Neural cell (in vitro differentiated cells): ENCODE measurements around the gene KIRREL3. TPM values are rescaled to one million over a fixed set of nuclear protein-coding genes. Genes with fewer than 3 reads are reported as not detected.

ENCODE experiments used
- H2AFZ ChIP-seq: fragments of 200-600, 300-800 bp; sonication (generic), shearing (Covaris generic); 2 replicates; pipeline ENCODE4 v1.6.0; 2014; ENCODE audit warnings: low read depth, mild to moderate bottlenecking, antibody characterized with exemption, low read length, moderate library complexity
- H3F3A ChIP-seq: fragments of 200-600 bp; shearing (Covaris generic); 2 replicates; pipeline ENCODE4 v1.6.1; 2016; ENCODE audit warnings: mild to moderate bottlenecking, moderate library complexity, mixed read lengths, antibody characterized with exemption, low read length; ENCODE audit not compliant: insufficient read depth, poor library complexity, severe bottlenecking
- H3K27ac ChIP-seq: fragments of 200-600, 300-800 bp; sonication (generic), shearing (Covaris generic); 2 replicates; pipeline ENCODE4 v1.5.1; 2014; ENCODE audit warnings: mild to moderate bottlenecking, low read length, moderate library complexity
- H3K27me3 ChIP-seq: fragments of 300-800, 200-600 bp; sonication (generic), shearing (Covaris generic); 2 replicates; pipeline ENCODE4 v1.6.0; 2014; ENCODE audit warnings: mild to moderate bottlenecking, low read depth, low read length, moderate library complexity; ENCODE audit not compliant: insufficient read depth
- H3K36me3 ChIP-seq: fragments of 300-800, 200-600 bp; sonication (generic), shearing (Covaris generic); 2 replicates; pipeline ENCODE4 v1.5.1; 2014; ENCODE audit warnings: mild to moderate bottlenecking, antibody characterized with exemption, low read length, moderate library complexity; ENCODE audit not compliant: insufficient read depth
- H3K4me2 ChIP-seq: fragments of 300-800, 200-600 bp; sonication (generic), shearing (Covaris generic); 2 replicates; pipeline ENCODE4 v1.6.0; 2014; ENCODE audit warnings: mild to moderate bottlenecking, low read length
- H3K4me3 ChIP-seq: fragments of 300-800, 200-600 bp; sonication (generic), shearing (Covaris generic); 2 replicates; pipeline ENCODE4 v1.5.1; 2014; ENCODE audit warnings: mild to moderate bottlenecking, low read length, moderate library complexity
- H3K79me2 ChIP-seq: fragments of 200-600 bp; shearing (Covaris generic); replicated peaks from 2 replicates; pipeline ENCODE4 v1.6.0; 2014; ENCODE audit warnings: mild to moderate bottlenecking, low read length, moderate library complexity; ENCODE audit not compliant: insufficient read depth
- H3K9ac ChIP-seq: fragments of 300-800, 200-600 bp; sonication (generic), shearing (Covaris generic); 2 replicates; pipeline ENCODE4 v1.6.1; 2016; ENCODE audit warnings: mild to moderate bottlenecking, low read length, mixed read lengths
- H3K9me2 ChIP-seq: fragments of 200-600 bp; shearing (Covaris generic); 2 replicates; pipeline ENCODE4 v1.6.1; 2016; ENCODE audit warnings: mild to moderate bottlenecking, low read length, mixed read lengths; ENCODE audit not compliant: insufficient read depth
- H3K9me3 ChIP-seq: fragments of 200-600, 300-800 bp; sonication (generic), shearing (Covaris generic); 2 replicates; pipeline ENCODE4 v1.6.1; 2016; ENCODE audit warnings: mild to moderate bottlenecking, mixed run types, low read length, moderate library complexity, mixed read lengths
- H4K20me1 ChIP-seq: fragments of 200-600 bp; shearing (Covaris generic); 2 replicates; pipeline ENCODE4 v1.6.1; 2016; ENCODE audit warnings: mild to moderate bottlenecking, mixed run types; ENCODE audit not compliant: insufficient read depth
- EP300 ChIP-seq: fragments of 450-650 bp; conservative IDR thresholded peaks from 2 replicates; pipeline ENCODE4 v1.6.1; 2014; ENCODE audit warnings: antibody characterized with exemption, mild to moderate bottlenecking, moderate library complexity; ENCODE audit not compliant: poor library complexity, severe bottlenecking
- EZH2 ChIP-seq: fragments of 200-600, 300-800 bp; shearing (Covaris generic), sonication (generic); IDR thresholded peaks from 2 replicates; pipeline ENCODE4 v1.6.1; 2014; ENCODE audit warnings: antibody characterized with exemption, low read length, borderline replicate concordance, mild to moderate bottlenecking; ENCODE audit not compliant: insufficient read depth, poor library complexity, severe bottlenecking
- MXI1 ChIP-seq: fragments of 450-650 bp; conservative IDR thresholded peaks from 2 replicates; pipeline ENCODE4 v1.6.1; 2014; ENCODE audit warnings: antibody characterized with exemption, mild to moderate bottlenecking; ENCODE audit not compliant: poor library complexity, severe bottlenecking
- POLR2AphosphoS5 ChIP-seq: IDR thresholded peaks from 2 replicates; pipeline ENCODE4 v1.6.1; 2012
- RAD21 ChIP-seq: fragments of 450-650 bp; conservative IDR thresholded peaks from 2 replicates; pipeline ENCODE4 v1.6.1; 2014; ENCODE audit warnings: antibody characterized with exemption, mild to moderate bottlenecking, moderate library complexity
- REST ChIP-seq: IDR thresholded peaks from 2 replicates; pipeline ENCODE4 v1.6.1; 2012; ENCODE audit warnings: borderline replicate concordance
- SMC3 ChIP-seq: fragments of 450-650 bp; conservative IDR thresholded peaks from 2 replicates; pipeline ENCODE4 v1.6.1; 2014; ENCODE audit warnings: antibody characterized with exemption, mild to moderate bottlenecking, moderate library complexity; ENCODE audit not compliant: poor library complexity
- TAF1 ChIP-seq: IDR thresholded peaks from 2 replicates; pipeline ENCODE4 v1.6.1; 2012; ENCODE audit warnings: low read depth
- polyA plus RNA-seq: library from polyadenylated mRNA; depleted of rRNA; stranded (reverse); fragments of >200 nt; gene quantifications from 2 replicates; pipeline ENCODE4 v1.2.3, GENCODE V29; 2014
- TF ChIP-seq, protein P1 (sequence below): fragments of 450-650 bp; IDR thresholded peaks from 2 replicates; pipeline ENCODE4 v1.5.1; 2014; ENCODE audit warnings: antibody characterized with exemption, mild to moderate bottlenecking, moderate library complexity; ENCODE audit not compliant: poor library complexity, severe bottlenecking

The KIRREL3 gene
- polyA plus RNA-seq, 1 donor from 2014 or later = 23.8 TPM

DNA sequence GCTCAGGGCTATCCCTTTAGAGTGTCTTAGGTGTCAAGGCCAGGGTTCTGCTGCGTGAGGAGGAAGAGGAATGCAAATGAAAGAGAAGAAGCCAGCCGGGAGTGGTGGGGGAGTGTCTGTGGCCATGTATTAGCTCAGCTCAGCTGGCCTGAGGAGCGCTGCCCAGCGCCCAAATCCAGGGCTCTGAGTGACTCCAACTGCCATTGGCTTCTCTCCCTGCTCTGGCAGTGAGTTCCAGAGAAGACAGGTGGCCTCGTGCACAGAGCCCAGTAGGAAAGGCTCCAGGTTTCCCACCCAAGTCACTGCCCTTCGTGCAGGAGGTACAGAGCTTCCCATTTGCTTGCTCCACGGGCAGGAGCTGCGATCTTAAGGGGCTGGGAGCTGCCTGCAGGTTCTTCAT lies 302.0 kb downstream of the KIRREL3 start:
- H3K4me3 ChIP-seq = peak overlapping the region; percentile 1
- no peaks in the 10 kb centered on the region for H3K36me3 ChIP-seq
- H3K9me2 ChIP-seq = no peaks in the 10 kb centered on the region
- no peak for TF ChIP-seq REST
- TF ChIP-seq EZH2 = no peak
- no peak for TF ChIP-seq POLR2AphosphoS5
- no peak for TF ChIP-seq TAF1
- no peak for TF ChIP-seq EP300
- H3K4me2 ChIP-seq = no peak overlapping the region
- H4K20me1 ChIP-seq = no peaks in the 10 kb centered on the region
- H3K9ac ChIP-seq = peak overlapping the region; percentile 18
- no peak overlapping the region for H2AFZ ChIP-seq
- H3K9me3 ChIP-seq = no peaks in the 10 kb centered on the region
- H3K79me2 ChIP-seq = no peaks in the 10 kb centered on the region
- peaks cover 3% of the 10 kb centered on the region for H3F3A ChIP-seq
- no peaks in the 10 kb centered on the region for H3K27me3 ChIP-seq
- peak overlapping the region; percentile 29 for H3K27ac ChIP-seq

DNA sequence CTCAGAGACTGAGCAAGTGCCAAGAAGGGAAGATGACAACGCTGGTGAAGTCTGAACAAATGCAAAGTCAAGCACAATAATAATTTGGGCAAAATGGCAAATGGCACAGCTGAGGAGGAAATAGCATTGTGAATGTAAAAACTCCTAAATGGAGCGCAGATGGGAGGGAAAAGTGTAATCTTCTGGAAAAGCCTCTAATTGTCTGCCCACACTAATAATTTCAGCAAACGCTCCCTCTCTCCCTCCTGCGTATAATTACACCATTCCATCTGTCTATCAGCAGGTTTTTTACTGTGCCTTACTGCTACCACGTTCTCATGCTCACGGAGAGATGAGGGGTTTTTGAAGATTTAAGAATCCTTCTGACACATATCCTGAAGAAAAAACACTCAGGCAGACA lies 302.6 kb downstream of the KIRREL3 start:
- Histone ChIP-seq H3K27ac (peak overlapping the region; percentile 35), H3F3A (peaks cover 3% of the 10 kb centered on the region), H3K9ac (peak overlapping the region; percentile 18), H3K27me3 (no peaks in the 10 kb centered on the region), H4K20me1 (no peaks in the 10 kb centered on the region), H3K9me2 (no peaks in the 10 kb centered on the region), H3K9me3 (no peaks in the 10 kb centered on the region), H3K4me2 (no peak overlapping the region), H3K36me3 (no peaks in the 10 kb centered on the region), H3K4me3 (peak overlapping the region; percentile 1), H2AFZ (no peak overlapping the region), H3K79me2 (no peaks in the 10 kb centered on the region)
- TF ChIP-seq REST = no peak
- TF ChIP-seq POLR2AphosphoS5 = no peak
- no peak for TF ChIP-seq TAF1
- no peak for TF ChIP-seq RAD21
- no peak for TF ChIP-seq EZH2
- no peak for TF ChIP-seq EP300
- no peak for TF ChIP-seq SMC3
- TF ChIP-seq, protein P1, sequence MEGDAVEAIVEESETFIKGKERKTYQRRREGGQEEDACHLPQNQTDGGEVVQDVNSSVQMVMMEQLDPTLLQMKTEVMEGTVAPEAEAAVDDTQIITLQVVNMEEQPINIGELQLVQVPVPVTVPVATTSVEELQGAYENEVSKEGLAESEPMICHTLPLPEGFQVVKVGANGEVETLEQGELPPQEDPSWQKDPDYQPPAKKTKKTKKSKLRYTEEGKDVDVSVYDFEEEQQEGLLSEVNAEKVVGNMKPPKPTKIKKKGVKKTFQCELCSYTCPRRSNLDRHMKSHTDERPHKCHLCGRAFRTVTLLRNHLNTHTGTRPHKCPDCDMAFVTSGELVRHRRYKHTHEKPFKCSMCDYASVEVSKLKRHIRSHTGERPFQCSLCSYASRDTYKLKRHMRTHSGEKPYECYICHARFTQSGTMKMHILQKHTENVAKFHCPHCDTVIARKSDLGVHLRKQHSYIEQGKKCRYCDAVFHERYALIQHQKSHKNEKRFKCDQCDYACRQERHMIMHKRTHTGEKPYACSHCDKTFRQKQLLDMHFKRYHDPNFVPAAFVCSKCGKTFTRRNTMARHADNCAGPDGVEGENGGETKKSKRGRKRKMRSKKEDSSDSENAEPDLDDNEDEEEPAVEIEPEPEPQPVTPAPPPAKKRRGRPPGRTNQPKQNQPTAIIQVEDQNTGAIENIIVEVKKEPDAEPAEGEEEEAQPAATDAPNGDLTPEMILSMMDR = no peak
- no peak for TF ChIP-seq MXI1
